ENCODE measurements around the gene CPM. TPM values are rescaled to one million over a fixed set of nuclear protein-coding genes. Genes with fewer than 3 reads are reported as not detected.

The CPM gene
- total and polyA plus RNA-seq, 5 donors from 2014 or later: 2.5 to 7.9 (median 5.6) TPM

- H3K27me3 ChIP-seq (ENCODE audit: control insufficient read depth, insufficient read depth, low read length): no peaks in the 10 kb centered on the region
- H3K9me3 Mint-ChIP-seq: no peaks in the 10 kb centered on the region
- H3K4me1 ChIP-seq (ENCODE audit: control insufficient read depth, insufficient read depth, low read length, poor library complexity, severe bottlenecking): no peaks in the 10 kb centered on the region
- peaks cover 69% of the 10 kb centered on the region for H3K36me3 ChIP-seq (ENCODE audit: control insufficient read depth, insufficient read depth, low read length)
- H3K9me3 ChIP-seq (ENCODE audit: control insufficient read depth in 2 of 2, low read length in 2 of 2): no peaks in the 10 kb centered on the region
- H3K27ac ChIP-seq (ENCODE audit: insufficient read depth, low read length, poor library complexity, severe bottlenecking): no peak overlapping the region
- DNase-seq (no peak), ATAC-seq (ENCODE audit: low read depth in 2 of 2) (no peak)
- no peak overlapping the region for H3K4me3 ChIP-seq (ENCODE audit: low read depth, low read length)
- H3K36me3 Mint-ChIP-seq: peaks cover 34% of the 10 kb centered on the region
- H3K27ac Mint-ChIP-seq: no peak overlapping the region
- H3K4me1 Mint-ChIP-seq: peaks cover 5 to 14% (median 9%) of the 10 kb centered on the region in 4 donors
- H3K27me3 Mint-ChIP-seq: no peaks in the 10 kb centered on the region
- no peak overlapping the region for H3K4me3 Mint-ChIP-seq
These were observed 104.3 kb downstream of the CPM start for GRCh38 chr12:68828672-68829068.

DNA sequence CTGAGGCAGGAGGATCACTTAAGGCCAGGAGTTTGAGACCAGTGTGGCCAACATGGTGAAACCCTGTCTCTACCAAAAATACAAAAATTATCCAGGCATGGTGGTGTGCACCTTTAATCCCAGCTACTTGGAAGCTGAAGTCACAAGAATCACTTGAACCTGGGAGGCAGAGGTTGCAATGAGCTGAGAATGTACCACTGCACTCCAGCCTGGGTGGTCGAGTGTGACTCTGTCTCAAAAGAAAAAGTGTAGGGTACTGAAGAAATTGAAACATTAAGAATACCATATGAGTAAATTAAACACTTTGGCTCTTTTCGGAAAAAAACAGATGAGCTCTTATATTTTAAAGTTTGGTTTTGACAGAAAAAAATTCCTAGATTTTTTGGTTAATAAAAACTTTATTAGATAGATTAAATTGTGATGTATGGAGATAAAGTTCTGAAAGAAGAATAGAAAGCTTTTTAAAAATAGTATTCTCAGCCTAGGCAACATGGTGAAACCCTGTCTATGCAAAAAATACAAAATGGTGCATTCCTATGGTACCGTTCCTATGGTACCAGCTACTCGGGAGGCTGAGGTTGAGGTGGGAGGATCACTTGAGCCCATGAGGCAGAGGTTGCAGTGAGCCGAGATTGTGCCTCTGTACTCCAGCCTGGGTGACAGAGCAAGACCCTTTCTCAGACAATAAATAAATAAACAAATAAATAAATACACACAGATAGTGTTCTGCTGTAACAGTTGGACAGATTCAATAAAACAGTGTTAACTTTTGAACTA is 104.9 kb downstream of the CPM start:
- Histone ChIP-seq H3K27me3 (ENCODE audit: control insufficient read depth, insufficient read depth, low read length) (no peaks in the 10 kb centered on the region), H3K9me3 (ENCODE audit: control insufficient read depth in 2 of 2, low read length in 2 of 2) (no peaks in the 10 kb centered on the region), H3K4me1 (ENCODE audit: control insufficient read depth, insufficient read depth, low read length, poor library complexity, severe bottlenecking) (no peaks in the 10 kb centered on the region), H3K36me3 (ENCODE audit: control insufficient read depth, insufficient read depth, low read length) (peaks cover 71% of the 10 kb centered on the region), H3K27ac (ENCODE audit: insufficient read depth, low read length, poor library complexity, severe bottlenecking) (no peak overlapping the region), H3K4me3 (ENCODE audit: low read depth, low read length) (no peak overlapping the region)
- Mint-ChIP-seq H3K27me3 (no peaks in the 10 kb centered on the region), H3K9me3 (no peaks in the 10 kb centered on the region), H3K36me3 (peaks cover 39% of the 10 kb centered on the region), H3K27ac (peak overlapping the region in 1 of 3 donors; percentile 74), H3K4me1 (peaks cover 10 to 20% (median 13%) of the 10 kb centered on the region in 4 donors), H3K4me3 (no peak overlapping the region)
- ATAC-seq (ENCODE audit: low read depth in 2 of 2): no peak
- no peak for DNase-seq

DNA sequence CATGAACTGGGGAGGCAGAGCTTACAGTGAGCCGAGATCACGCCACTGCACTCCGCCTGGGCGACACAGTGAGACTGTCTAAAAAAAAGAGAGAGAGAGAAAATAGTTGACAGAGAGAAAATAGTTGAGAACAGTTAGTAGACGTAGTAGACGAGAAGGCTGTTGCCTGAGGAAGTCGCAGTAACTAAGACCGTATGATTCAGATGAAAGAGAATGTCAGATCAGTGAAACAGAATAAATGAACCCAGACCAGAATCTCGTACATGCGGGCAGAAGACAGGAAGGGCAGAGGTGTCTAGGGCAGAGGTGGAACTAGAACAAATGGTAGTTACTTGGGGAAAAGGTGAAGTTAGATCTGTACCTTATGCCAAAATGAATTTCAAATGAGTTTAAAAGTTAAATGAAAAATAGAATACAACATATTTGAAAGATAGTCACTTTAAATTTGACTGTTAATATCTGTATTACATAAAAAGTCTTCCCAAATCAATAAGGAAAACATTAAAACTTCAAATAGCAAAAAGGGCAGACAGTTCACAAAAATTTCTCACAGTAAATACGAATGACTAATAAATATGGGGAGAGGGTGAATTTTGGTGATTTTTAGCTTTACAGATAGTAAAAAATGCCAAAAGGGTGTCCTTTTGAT is 107.3 kb downstream of the CPM start:
- peaks cover 0 to 1% (median 0%) of the 10 kb centered on the region in 7 donors for H3K9me3 Mint-ChIP-seq
- H3K27ac Mint-ChIP-seq: peak overlapping the region in 2 of 3 donors; percentile 10 to 74
- H3K4me1 Mint-ChIP-seq: peaks cover 18 to 39% (median 22%) of the 10 kb centered on the region in 4 donors
- DNase-seq (no peak), ATAC-seq (ENCODE audit: low read depth in 2 of 2) (no peak)
- Histone ChIP-seq H3K9me3 (ENCODE audit: control insufficient read depth in 2 of 2, low read length in 2 of 2) (no peaks in the 10 kb centered on the region), H3K36me3 (ENCODE audit: control insufficient read depth, insufficient read depth, low read length) (peaks cover 80% of the 10 kb centered on the region), H3K27ac (ENCODE audit: insufficient read depth, low read length, poor library complexity, severe bottlenecking) (no peak overlapping the region), H3K4me3 (ENCODE audit: low read depth, low read length) (no peak overlapping the region), H3K27me3 (ENCODE audit: control insufficient read depth, insufficient read depth, low read length) (no peaks in the 10 kb centered on the region), H3K4me1 (ENCODE audit: control insufficient read depth, insufficient read depth, low read length, poor library complexity, severe bottlenecking) (peaks cover 5% of the 10 kb centered on the region)
- no peaks in the 10 kb centered on the region for H3K27me3 Mint-ChIP-seq
- peaks cover 39% of the 10 kb centered on the region for H3K36me3 Mint-ChIP-seq
- no peak overlapping the region for H3K4me3 Mint-ChIP-seq

DNA sequence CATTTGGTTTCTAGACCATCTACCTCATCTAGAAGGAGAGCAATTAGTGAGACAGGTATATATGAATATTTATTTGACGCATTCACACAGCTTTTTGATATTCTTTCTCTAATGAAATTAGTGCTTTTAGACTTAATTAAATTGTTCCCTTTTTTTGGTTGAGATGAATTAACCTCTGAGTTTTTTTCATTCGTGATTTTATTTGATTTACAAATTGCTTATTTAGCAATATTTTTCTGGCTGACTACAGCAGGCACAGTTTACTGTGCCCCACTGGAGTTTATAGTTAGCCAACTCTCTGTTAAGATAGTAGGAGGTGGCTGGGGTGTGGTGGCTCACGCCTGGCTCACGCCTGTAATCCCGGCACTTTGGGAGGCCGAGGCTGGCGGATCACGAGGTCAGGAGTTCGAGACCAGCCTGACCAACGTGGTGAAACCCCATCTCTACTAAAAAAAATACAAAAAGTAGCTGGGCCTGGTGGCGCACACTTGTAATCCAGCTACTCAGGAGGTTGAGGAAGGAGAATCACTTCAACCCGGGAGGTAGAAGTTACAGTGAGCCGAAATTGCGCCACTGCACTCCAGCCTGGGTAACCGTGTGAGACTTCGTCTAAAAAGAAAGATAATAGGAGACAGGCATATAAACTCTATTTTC is 108.2 kb downstream of the CPM start:
- ATAC-seq (ENCODE audit: low read depth in 2 of 2) (no peak), DNase-seq (no peak)
- Histone ChIP-seq H3K36me3 (ENCODE audit: control insufficient read depth, insufficient read depth, low read length) (peaks cover 86% of the 10 kb centered on the region), H3K4me3 (ENCODE audit: low read depth, low read length) (no peak overlapping the region), H3K27me3 (ENCODE audit: control insufficient read depth, insufficient read depth, low read length) (no peaks in the 10 kb centered on the region), H3K27ac (ENCODE audit: insufficient read depth, low read length, poor library complexity, severe bottlenecking) (no peak overlapping the region), H3K9me3 (ENCODE audit: control insufficient read depth in 2 of 2, low read length in 2 of 2) (no peaks in the 10 kb centered on the region), H3K4me1 (ENCODE audit: control insufficient read depth, insufficient read depth, low read length, poor library complexity, severe bottlenecking) (peaks cover 5% of the 10 kb centered on the region)
- peak overlapping the region in 1 of 3 donors; percentile 29 for H3K27ac Mint-ChIP-seq
- H3K4me1 Mint-ChIP-seq: peaks cover 16 to 34% (median 24%) of the 10 kb centered on the region in 4 donors
- H3K36me3 Mint-ChIP-seq: peaks cover 36% of the 10 kb centered on the region
- H3K4me3 Mint-ChIP-seq: no peak overlapping the region
- no peaks in the 10 kb centered on the region for H3K27me3 Mint-ChIP-seq
- H3K9me3 Mint-ChIP-seq: peaks cover 0 to 1% (median 0%) of the 10 kb centered on the region in 7 donors

DNA sequence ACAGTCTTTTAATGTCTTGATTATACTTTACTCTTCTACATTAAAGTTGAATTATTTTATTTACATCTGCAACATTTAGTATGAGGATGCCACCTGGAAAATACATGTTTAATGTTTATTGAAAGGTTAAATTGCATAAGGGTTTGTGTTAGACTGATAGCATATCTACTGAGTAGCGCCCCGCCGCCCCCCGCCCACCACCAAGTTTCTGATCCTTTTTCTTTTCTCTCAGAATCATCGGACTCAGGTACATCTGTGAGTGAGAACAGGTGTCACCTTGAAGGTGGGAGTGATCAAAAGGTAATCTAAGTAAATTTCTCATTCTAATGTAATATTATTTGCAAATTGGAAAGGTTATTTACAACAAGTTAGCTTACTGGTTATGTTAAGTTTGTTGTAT is 108.8 kb downstream of the CPM start:
- no peaks in the 10 kb centered on the region for H3K27me3 Mint-ChIP-seq
- H3K27ac ChIP-seq (ENCODE audit: insufficient read depth, low read length, poor library complexity, severe bottlenecking): no peak overlapping the region
- H3K27ac Mint-ChIP-seq: peak overlapping the region in 1 of 3 donors; percentile 29
- H3K36me3 Mint-ChIP-seq: peaks cover 36% of the 10 kb centered on the region
- H3K36me3 ChIP-seq (ENCODE audit: control insufficient read depth, insufficient read depth, low read length): peaks cover 84% of the 10 kb centered on the region
- peaks cover 0 to 1% (median 0%) of the 10 kb centered on the region in 7 donors for H3K9me3 Mint-ChIP-seq
- peaks cover 5% of the 10 kb centered on the region for H3K4me1 ChIP-seq (ENCODE audit: control insufficient read depth, insufficient read depth, low read length, poor library complexity, severe bottlenecking)
- DNase-seq: no peak
- no peak for ATAC-seq (ENCODE audit: low read depth in 2 of 2)
- H3K4me3 Mint-ChIP-seq: no peak overlapping the region
- peaks cover 21 to 36% (median 27%) of the 10 kb centered on the region in 4 donors for H3K4me1 Mint-ChIP-seq
- H3K4me3 ChIP-seq (ENCODE audit: low read depth, low read length): no peak overlapping the region
- H3K9me3 ChIP-seq (ENCODE audit: control insufficient read depth in 2 of 2, low read length in 2 of 2): no peaks in the 10 kb centered on the region
- H3K27me3 ChIP-seq (ENCODE audit: control insufficient read depth, insufficient read depth, low read length): no peaks in the 10 kb centered on the region

DNA sequence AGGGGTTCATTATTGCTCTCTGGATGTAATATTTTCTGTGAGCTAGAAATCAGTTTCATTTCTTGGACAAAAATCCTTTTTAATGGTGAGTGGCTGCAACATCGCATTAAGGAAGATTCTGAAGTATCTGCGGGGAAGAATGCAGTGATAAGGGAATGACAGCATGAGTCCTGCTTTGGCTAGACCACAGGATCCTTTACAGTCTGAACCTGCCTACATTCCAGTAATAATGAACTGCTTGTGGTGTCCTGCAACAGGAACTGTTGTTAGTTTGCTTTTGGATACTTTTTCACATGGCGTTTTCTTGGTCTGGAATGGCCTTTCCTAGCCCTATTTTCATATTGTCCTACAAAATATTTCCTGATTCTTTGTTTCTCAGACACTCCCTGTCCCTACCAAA is 109.3 kb downstream of the CPM start:
- H3K36me3 Mint-ChIP-seq: peaks cover 36% of the 10 kb centered on the region
- no peak for ATAC-seq (ENCODE audit: low read depth in 2 of 2)
- no peak overlapping the region for H3K4me3 ChIP-seq (ENCODE audit: low read depth, low read length)

DNA sequence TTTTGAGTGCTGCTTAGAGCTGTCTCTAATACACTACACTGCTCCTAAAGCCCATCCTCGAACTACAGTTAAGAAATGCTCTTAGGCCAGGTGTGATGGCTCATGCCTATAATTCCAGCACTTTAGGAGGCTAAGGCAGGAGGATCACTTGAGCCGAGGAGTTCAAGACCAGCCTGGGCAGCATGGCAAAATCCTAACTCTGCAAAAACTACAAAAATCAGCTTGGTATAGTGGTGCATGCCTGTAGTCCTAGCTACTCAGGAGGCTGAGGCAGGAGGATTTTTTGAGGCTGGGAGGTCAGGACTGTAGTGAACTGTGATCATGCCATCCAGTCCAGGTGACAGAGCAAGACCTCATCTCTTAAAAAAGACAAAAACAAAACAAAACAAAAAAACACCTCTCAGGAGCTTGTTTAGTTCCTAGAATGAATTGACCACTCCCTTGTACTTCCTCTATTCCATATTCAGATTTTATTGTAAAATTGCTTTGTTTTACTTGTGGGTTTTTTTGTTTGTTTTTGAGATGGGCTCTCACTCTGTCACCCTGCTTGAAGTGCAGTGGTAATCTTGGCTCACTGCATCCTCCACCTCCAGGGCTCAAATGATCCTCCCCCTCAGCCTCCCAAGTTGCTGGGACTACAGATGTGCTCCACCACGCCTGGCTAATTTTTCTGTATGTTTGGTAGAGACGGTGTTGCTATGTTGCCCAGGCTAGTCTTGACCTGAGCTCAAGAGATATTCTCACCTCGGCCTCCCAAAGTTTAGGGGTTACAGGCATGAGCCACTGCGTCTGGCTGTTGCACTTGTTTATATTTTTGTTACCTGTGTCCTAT is 111.4 kb downstream of the CPM start:
- no peak for ATAC-seq (ENCODE audit: low read depth in 2 of 2)
- Mint-ChIP-seq H3K27ac (peak overlapping the region; percentile 78 to 86 (median 83)), H3K36me3 (peaks cover 34% of the 10 kb centered on the region), H3K4me1 (peaks cover 18 to 38% (median 30%) of the 10 kb centered on the region in 4 donors), H3K4me3 (peak overlapping the region in 2 of 4 donors; percentile 33 to 54), H3K9me3 (peaks cover 0 to 1% (median 0%) of the 10 kb centered on the region in 7 donors), H3K27me3 (no peaks in the 10 kb centered on the region)
- no peaks in the 10 kb centered on the region for H3K27me3 ChIP-seq (ENCODE audit: control insufficient read depth, insufficient read depth, low read length)
- H3K36me3 ChIP-seq (ENCODE audit: control insufficient read depth, insufficient read depth, low read length): peaks cover 84% of the 10 kb centered on the region
- no peak overlapping the region for H3K4me3 ChIP-seq (ENCODE audit: low read depth, low read length)
- H3K4me1 ChIP-seq (ENCODE audit: control insufficient read depth, insufficient read depth, low read length, poor library complexity, severe bottlenecking): peaks cover 5% of the 10 kb centered on the region
- no peaks in the 10 kb centered on the region for H3K9me3 ChIP-seq (ENCODE audit: control insufficient read depth in 2 of 2, low read length in 2 of 2)
- peak in 1 of 3 donors; percentile 51 for DNase-seq
- H3K27ac ChIP-seq (ENCODE audit: insufficient read depth, low read length, poor library complexity, severe bottlenecking): no peak overlapping the region

More for the DNA sequence above, 109.3 kb downstream of the CPM start:
- no peaks in the 10 kb centered on the region for H3K9me3 ChIP-seq (ENCODE audit: control insufficient read depth in 2 of 2, low read length in 2 of 2)
- Mint-ChIP-seq H3K4me3 (no peak overlapping the region), H3K9me3 (peaks cover 0 to 1% (median 0%) of the 10 kb centered on the region in 7 donors), H3K4me1 (peaks cover 19 to 39% (median 29%) of the 10 kb centered on the region in 4 donors), H3K27ac (peak overlapping the region in 2 of 3 donors; percentile 21 to 29), H3K27me3 (no peaks in the 10 kb centered on the region)
- H3K27ac ChIP-seq (ENCODE audit: insufficient read depth, low read length, poor library complexity, severe bottlenecking): no peak overlapping the region
- no peak for DNase-seq
- peaks cover 5% of the 10 kb centered on the region for H3K4me1 ChIP-seq (ENCODE audit: control insufficient read depth, insufficient read depth, low read length, poor library complexity, severe bottlenecking)
- H3K27me3 ChIP-seq (ENCODE audit: control insufficient read depth, insufficient read depth, low read length): no peaks in the 10 kb centered on the region
- peaks cover 87% of the 10 kb centered on the region for H3K36me3 ChIP-seq (ENCODE audit: control insufficient read depth, insufficient read depth, low read length)

Data from CD4-positive, CD25-positive, alpha-beta regulatory T cell (primary cell).